H9 (cell line): ENCODE data around the gene FBXO17. TPM values are rescaled to one million over a fixed set of nuclear protein-coding genes. Genes with fewer than 3 reads are reported as not detected.
"Not testable (repeated sequence)": the region's sequence is repeated elsewhere in the genome, so short reads cannot be mapped to it uniquely, and the experiment has no call there.

Source experiments
- DNase-seq: peaks from one replicate; pipeline ENCODE4 v3.0.0-alpha.2; 2017
- H2AFZ ChIP-seq: one replicate; pipeline ENCODE4 v1.6.1; 2013; ENCODE audit warnings: mild to moderate bottlenecking, low read length, control low read depth, moderate library complexity
- H2AK5ac ChIP-seq: 2 replicates; pipeline ENCODE4 v1.6.1; 2013; ENCODE audit warnings: low read length, control low read depth, mixed read lengths; ENCODE audit not compliant: insufficient read length
- H2BK120ac ChIP-seq: one replicate; pipeline ENCODE4 v1.6.1; 2013; ENCODE audit warnings: low read depth, mild to moderate bottlenecking, low read length, control low read depth, inconsistent platforms; ENCODE audit not compliant: poor library complexity, severe bottlenecking
- H2BK12ac ChIP-seq: 2 replicates; pipeline ENCODE4 v1.6.1; 2013; ENCODE audit warnings: low read length, control low read depth, mixed read lengths, low read depth; ENCODE audit not compliant: insufficient read length
- H2BK15ac ChIP-seq: 2 replicates; pipeline ENCODE4 v1.6.1; 2013; ENCODE audit warnings: low read depth, low read length, control low read depth
- H2BK20ac ChIP-seq: one replicate; pipeline ENCODE4 v1.6.1; 2013; ENCODE audit warnings: low read depth, mild to moderate bottlenecking, low read length, control low read depth, inconsistent platforms; ENCODE audit not compliant: poor library complexity, severe bottlenecking
- H2BK5ac ChIP-seq: 2 replicates; pipeline ENCODE4 v1.6.1; 2013; ENCODE audit warnings: low read length, control low read depth, mixed read lengths; ENCODE audit not compliant: insufficient read length
- H3K14ac ChIP-seq: 2 replicates; pipeline ENCODE4 v1.6.1; 2013; ENCODE audit warnings: low read length, control low read depth; ENCODE audit not compliant: insufficient read depth
- H3K18ac ChIP-seq: 2 replicates; pipeline ENCODE4 v1.6.1; 2013; ENCODE audit warnings: low read depth, mild to moderate bottlenecking, mixed read lengths, low read length, control low read depth; ENCODE audit not compliant: insufficient read length
- H3K23ac ChIP-seq: 2 replicates; pipeline ENCODE4 v1.6.1; 2013; ENCODE audit warnings: low read length, control low read depth, mixed read lengths, low read depth; ENCODE audit not compliant: insufficient read length
- H3K23me2 ChIP-seq: 2 replicates; pipeline ENCODE4 v1.6.1; 2013; ENCODE audit warnings: low read depth, mild to moderate bottlenecking, mixed read lengths, low read length, control low read depth; ENCODE audit not compliant: insufficient read length, poor library complexity, severe bottlenecking
- H3K27ac ChIP-seq: 2 replicates; pipeline ENCODE4 v1.5.1; 2013; ENCODE audit warnings: low read length, control low read depth, mixed read lengths, low read depth; ENCODE audit not compliant: insufficient read length
- H3K27me3 ChIP-seq: 2 replicates; pipeline ENCODE4 v1.6.1; 2013; ENCODE audit warnings: low read length, control low read depth, inconsistent platforms; ENCODE audit not compliant: insufficient read depth
- H3K4ac ChIP-seq: 2 replicates; pipeline ENCODE4 v1.6.1; 2013; ENCODE audit warnings: low read depth, mild to moderate bottlenecking, control low read depth, inconsistent platforms, low read length, moderate library complexity
- H3K4me1 ChIP-seq: 2 replicates; pipeline ENCODE4 v1.6.1; 2013; ENCODE audit warnings: low read length, control low read depth, inconsistent platforms; ENCODE audit not compliant: insufficient read depth
- H3K4me2 ChIP-seq: 2 replicates; pipeline ENCODE4 v1.6.1; 2013; ENCODE audit warnings: low read length, control low read depth, mixed read lengths; ENCODE audit not compliant: insufficient read length, insufficient read depth
- H3K56ac ChIP-seq: 2 replicates; pipeline ENCODE4 v1.6.1; 2013; ENCODE audit warnings: low read depth, mild to moderate bottlenecking, mixed read lengths, low read length, control low read depth; ENCODE audit not compliant: insufficient read length
- H3K79me1 ChIP-seq: 2 replicates; pipeline ENCODE4 v1.6.1; 2013; ENCODE audit warnings: low read depth, mild to moderate bottlenecking, moderate library complexity, low read length, control low read depth, inconsistent platforms; ENCODE audit not compliant: insufficient read depth, poor library complexity, severe bottlenecking
- H3K79me2 ChIP-seq: 2 replicates; pipeline ENCODE4 v1.6.1; 2013; ENCODE audit warnings: low read length, control low read depth, inconsistent platforms; ENCODE audit not compliant: insufficient read depth
- H3K9ac ChIP-seq: 2 replicates; pipeline ENCODE4 v1.6.1; 2013; ENCODE audit warnings: low read length, control low read depth, mixed read lengths; ENCODE audit not compliant: insufficient read length; ENCODE audit errors: extremely low read depth
- H3K9me3 ChIP-seq: one replicate; pipeline ENCODE4 v1.6.1; 2013; ENCODE audit warnings: low read depth, low read length, inconsistent platforms; ENCODE audit not compliant: control insufficient read depth
- H3T11ph ChIP-seq: one replicate; pipeline ENCODE4 v1.6.1; 2013; ENCODE audit warnings: mild to moderate bottlenecking, low read length, control low read depth, inconsistent platforms
- H4K20me1 ChIP-seq: one replicate; pipeline ENCODE4 v1.6.1; 2013; ENCODE audit not compliant: control insufficient read depth, insufficient read length, insufficient read depth
- H4K5ac ChIP-seq: 2 replicates; pipeline ENCODE4 v1.6.1; 2013; ENCODE audit warnings: low read depth, mild to moderate bottlenecking, mixed read lengths, low read length, control low read depth; ENCODE audit not compliant: insufficient read length
- H4K8ac ChIP-seq: replicated peaks from 2 replicates; pipeline ENCODE4 v1.6.1; 2013; ENCODE audit warnings: low read length, control low read depth, mixed read lengths, low read depth; ENCODE audit not compliant: insufficient read length
- H4K91ac ChIP-seq: 2 replicates; pipeline ENCODE4 v1.6.1; 2013; ENCODE audit warnings: low read depth, mild to moderate bottlenecking, moderate library complexity, mixed read lengths, low read length, control low read depth; ENCODE audit not compliant: insufficient read length
- H3K27ac Mint-ChIP-seq, 3 experiments: 2 replicates in 2 of 3; 3 replicates in 1 of 3; pipeline ENCODE4 v1.8.0; 2020 to 2021; ENCODE audit warnings: mixed read lengths in 3 of 3, mild to moderate bottlenecking in 1 of 3, moderate library complexity in 1 of 3
- H3K27me3 Mint-ChIP-seq: 2 replicates; pipeline ENCODE4 v1.8.0; 2021; ENCODE audit warnings: low read depth, mild to moderate bottlenecking, moderate library complexity, mixed read lengths
- H3K36me3 Mint-ChIP-seq, 3 experiments: 2 replicates in 2 of 3; 3 replicates in 1 of 3; pipeline ENCODE4 v1.8.0; 2020 to 2021; ENCODE audit warnings: low read depth in 3 of 3, mixed read lengths in 3 of 3; ENCODE audit not compliant: insufficient read depth in 1 of 3
- H3K4me1 Mint-ChIP-seq, 2 experiments: 2 replicates each; pipeline ENCODE4 v1.8.0; 2020; ENCODE audit warnings: mixed read lengths in 2 of 2
- H3K4me3 Mint-ChIP-seq, 2 experiments: 2 replicates in 1 of 2; 3 replicates in 1 of 2; pipeline ENCODE4 v1.8.0; 2020 to 2021; ENCODE audit warnings: mild to moderate bottlenecking in 2 of 2, mixed read lengths in 2 of 2, moderate library complexity in 1 of 2
- H3K9me3 Mint-ChIP-seq, 2 experiments: 2 replicates in 1 of 2; 3 replicates in 1 of 2; pipeline ENCODE4 v1.8.0; 2020; ENCODE audit warnings: mild to moderate bottlenecking in 2 of 2, mixed read lengths in 2 of 2, moderate library complexity in 1 of 2
- WGBS: extraction: QIAGEN DNeasy Blood & Tissue Kit; methylation state at CpG from one replicate; pipeline ENCODE4 v1.1.7; 2013; ENCODE audit warnings: missing lambda C conversion rate, low lambda C conversion rate, mixed read lengths; ENCODE audit not compliant: insufficient read length; ENCODE audit errors: extremely low coverage; 5-methylcytosine and 5-hydroxymethylcytosine counted together
- total RNA-seq: library from RNA; stranded (reverse); gene quantifications from 2 replicates; pipeline ENCODE4 v1.2.1, GENCODE V29; 2021

Gene FBXO17
- total RNA-seq, 1 experiment from 2014 or later: 25.5 TPM

- not testable (repeated sequence) for H2AFZ ChIP-seq, H3K9me3 Mint-ChIP-seq, H2AK5ac ChIP-seq, H2BK20ac ChIP-seq, H2BK5ac ChIP-seq, H3K18ac ChIP-seq, H4K5ac ChIP-seq, H2BK12ac ChIP-seq, H3K36me3 Mint-ChIP-seq, H3K23me2 ChIP-seq, H4K20me1 ChIP-seq, H3K79me2 ChIP-seq, H4K91ac ChIP-seq, H3K79me1 ChIP-seq, H4K8ac ChIP-seq, H3K4me2 ChIP-seq, H3K14ac ChIP-seq, H3K56ac ChIP-seq, H3K4me3 Mint-ChIP-seq, H3K23ac ChIP-seq, H3K27me3 ChIP-seq, H3K27ac Mint-ChIP-seq, H3K4me1 Mint-ChIP-seq, H3K9ac ChIP-seq, H2BK120ac ChIP-seq, H2BK15ac ChIP-seq, H3K4ac ChIP-seq, H3K27ac ChIP-seq, DNase-seq, H3K9me3 ChIP-seq, H3T11ph ChIP-seq, H3K4me1 ChIP-seq
- no CpG with 5 or more reads among the region's 6 CpGs for WGBS
- peaks cover 17% of the 10 kb centered on the region for H3K27me3 Mint-ChIP-seq
Observed at GRCh38 chr19:38987745-38988144, 12.2 kb upstream of the FBXO17 start.
